Measurements from ENCODE around the gene SH3BP4.

The SH3BP4 gene

GRCh38 chr2:235042576-235043515 lies 91.0 kb downstream of the SH3BP4 start:
- no peak for DNase-seq (ENCODE audit: low read depth)

- DNase-seq (ENCODE audit: low read depth): no peak
Observed at GRCh38 chr2:235043762-235044500, 92.1 kb downstream of the SH3BP4 start.

- no peak for DNase-seq (ENCODE audit: low read depth)
Observed at GRCh38 chr2:235044501-235045271, 92.9 kb downstream of the SH3BP4 start.

GRCh38 chr2:235045336-235045972 lies 93.6 kb downstream of the SH3BP4 start:
- no peak for DNase-seq (ENCODE audit: low read depth)

GRCh38 chr2:235045973-235046343 lies 94.1 kb downstream of the SH3BP4 start:
- DNase-seq (ENCODE audit: low read depth): no peak

GRCh38 chr2:235046589-235046988 lies 94.8 kb downstream of the SH3BP4 start:
- no peak for DNase-seq (ENCODE audit: low read depth)

- no peak for DNase-seq (ENCODE audit: low read depth)
Observed at GRCh38 chr2:235047171-235048160, 95.6 kb downstream of the SH3BP4 start.

- no peak for DNase-seq (ENCODE audit: low read depth)
Observed at GRCh38 chr2:235048549-235048948, 96.7 kb downstream of the SH3BP4 start.

GRCh38 chr2:235049069-235049468 lies 97.3 kb downstream of the SH3BP4 start:
- DNase-seq (ENCODE audit: low read depth): no peak

- DNase-seq (ENCODE audit: low read depth): no peak
Observed at GRCh38 chr2:235049719-235050118, 97.9 kb downstream of the SH3BP4 start.

- DNase-seq (ENCODE audit: low read depth): peak; percentile 96
Observed at GRCh38 chr2:235050980-235051351, 99.1 kb downstream of the SH3BP4 start.

GRCh38 chr2:235051436-235052260 lies 99.8 kb downstream of the SH3BP4 start:
- no peak for DNase-seq (ENCODE audit: low read depth)

- DNase-seq (ENCODE audit: low read depth): no peak
Observed at GRCh38 chr2:235052514-235053354, 100.9 kb downstream of the SH3BP4 start.

GRCh38 chr2:235053651-235054050 lies 101.8 kb downstream of the SH3BP4 start:
- DNase-seq (ENCODE audit: low read depth): no peak

GRCh38 chr2:235054475-235054874 lies 102.7 kb downstream of the SH3BP4 start:
- DNase-seq (ENCODE audit: low read depth): no peak

GRCh38 chr2:235054919-235055318 lies 103.1 kb downstream of the SH3BP4 start:
- no peak for DNase-seq (ENCODE audit: low read depth)

- DNase-seq (ENCODE audit: low read depth): peak; percentile 56
Observed at GRCh38 chr2:235055891-235056516, 104.2 kb downstream of the SH3BP4 start.

- DNase-seq (ENCODE audit: low read depth): no peak
Observed at GRCh38 chr2:235056768-235057167, 105.0 kb downstream of the SH3BP4 start.

All from ELR (cell line).